ENCODE data around the gene KCNN3.

GRCh38 chr1:154695985-154696384 lies 174.1 kb downstream of the KCNN3 start:
- TF ChIP-seq POLR2A (IDR thresholded peaks at IDR 0.05) (no peak), CTCF (IDR thresholded peaks at IDR 0.05) (no peak), EP300 (IDR thresholded peaks at IDR 0.05) (no peak)
